Measurements from ENCODE around the gene IQCF5.

Gene IQCF5

DNA sequence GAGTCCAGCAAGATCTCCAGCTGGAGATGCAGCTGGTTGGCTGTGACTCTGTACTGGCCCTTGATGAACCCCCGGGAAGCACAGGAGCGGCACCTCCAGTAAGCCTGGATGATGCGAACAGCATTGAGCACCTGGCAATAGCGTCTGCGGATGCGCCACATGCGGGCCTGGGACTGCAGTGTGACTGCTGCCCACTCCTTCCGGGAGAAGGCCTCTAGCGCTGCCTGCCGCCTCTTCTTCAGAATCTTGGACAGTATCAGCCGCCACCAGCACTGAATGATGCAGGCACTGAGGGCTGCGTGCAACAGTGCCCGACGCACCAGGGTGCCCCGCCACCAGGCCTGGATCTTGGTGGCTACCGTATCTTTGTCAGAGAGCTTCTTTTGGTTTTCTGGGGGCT is 19.5 kb upstream of the IQCF5 start:
- no peak overlapping the region for H3K4me3 ChIP-seq (IDR thresholded peaks at IDR 0.05; ENCODE audit: insufficient read depth, low read depth, low read length)
- TF ChIP-seq, protein P1, sequence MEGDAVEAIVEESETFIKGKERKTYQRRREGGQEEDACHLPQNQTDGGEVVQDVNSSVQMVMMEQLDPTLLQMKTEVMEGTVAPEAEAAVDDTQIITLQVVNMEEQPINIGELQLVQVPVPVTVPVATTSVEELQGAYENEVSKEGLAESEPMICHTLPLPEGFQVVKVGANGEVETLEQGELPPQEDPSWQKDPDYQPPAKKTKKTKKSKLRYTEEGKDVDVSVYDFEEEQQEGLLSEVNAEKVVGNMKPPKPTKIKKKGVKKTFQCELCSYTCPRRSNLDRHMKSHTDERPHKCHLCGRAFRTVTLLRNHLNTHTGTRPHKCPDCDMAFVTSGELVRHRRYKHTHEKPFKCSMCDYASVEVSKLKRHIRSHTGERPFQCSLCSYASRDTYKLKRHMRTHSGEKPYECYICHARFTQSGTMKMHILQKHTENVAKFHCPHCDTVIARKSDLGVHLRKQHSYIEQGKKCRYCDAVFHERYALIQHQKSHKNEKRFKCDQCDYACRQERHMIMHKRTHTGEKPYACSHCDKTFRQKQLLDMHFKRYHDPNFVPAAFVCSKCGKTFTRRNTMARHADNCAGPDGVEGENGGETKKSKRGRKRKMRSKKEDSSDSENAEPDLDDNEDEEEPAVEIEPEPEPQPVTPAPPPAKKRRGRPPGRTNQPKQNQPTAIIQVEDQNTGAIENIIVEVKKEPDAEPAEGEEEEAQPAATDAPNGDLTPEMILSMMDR (conservative IDR thresholded peaks at IDR 0.05; ENCODE audit: low read depth, low read length) = no peak
- H3K4me1 ChIP-seq (ENCODE audit: low read depth, poor library complexity, severe bottlenecking) = no peaks in the 10 kb centered on the region
- no peak overlapping the region for H2AFZ ChIP-seq (ENCODE audit: low read depth)
- no peak overlapping the region for H3K4me2 ChIP-seq
- H3K79me2 ChIP-seq (ENCODE audit: insufficient read depth, low read depth) = no peaks in the 10 kb centered on the region
- H3K9ac ChIP-seq = no peak overlapping the region
- no peak overlapping the region for H3K27ac ChIP-seq
- no peaks in the 10 kb centered on the region for H4K20me1 ChIP-seq (ENCODE audit: insufficient read depth)
- no peaks in the 10 kb centered on the region for H3K36me3 ChIP-seq (ENCODE audit: insufficient read depth)
- no peaks in the 10 kb centered on the region for H3K27me3 ChIP-seq (ENCODE audit: insufficient read depth, low read depth)

DNA sequence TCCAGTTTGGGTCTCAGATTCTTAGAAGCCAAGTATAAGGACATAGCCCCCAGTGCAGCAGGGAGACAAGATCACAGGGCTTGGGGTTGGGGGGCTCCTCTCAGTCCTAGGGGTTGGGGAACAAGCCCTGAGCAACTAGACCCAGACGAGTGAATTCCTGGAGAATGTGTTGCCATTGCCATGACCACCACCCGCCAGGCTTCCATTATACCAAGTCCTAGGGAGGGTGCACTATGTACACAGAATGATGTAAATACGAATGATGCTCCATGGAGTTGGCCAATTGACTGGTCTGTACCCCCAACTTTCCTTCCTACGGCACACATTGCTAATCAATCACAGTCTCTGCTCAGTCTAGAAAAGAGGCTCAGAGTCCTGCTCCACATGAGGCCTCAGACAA is 19.0 kb upstream of the IQCF5 start:
- TF ChIP-seq, protein P1 (conservative IDR thresholded peaks at IDR 0.05; ENCODE audit: low read depth, low read length) = no peak
- no peaks in the 10 kb centered on the region for H3K79me2 ChIP-seq (ENCODE audit: insufficient read depth, low read depth)
- H3K27ac ChIP-seq = no peak overlapping the region
- H2AFZ ChIP-seq (ENCODE audit: low read depth) = no peak overlapping the region
- H3K36me3 ChIP-seq (ENCODE audit: insufficient read depth) = no peaks in the 10 kb centered on the region
- H3K4me1 ChIP-seq (ENCODE audit: low read depth, poor library complexity, severe bottlenecking) = no peaks in the 10 kb centered on the region
- H3K4me3 ChIP-seq (IDR thresholded peaks at IDR 0.05; ENCODE audit: insufficient read depth, low read depth, low read length) = no peak overlapping the region
- H3K4me2 ChIP-seq = no peak overlapping the region
- no peaks in the 10 kb centered on the region for H4K20me1 ChIP-seq (ENCODE audit: insufficient read depth)
- no peaks in the 10 kb centered on the region for H3K27me3 ChIP-seq (ENCODE audit: insufficient read depth, low read depth)
- no peak overlapping the region for H3K9ac ChIP-seq

DNA sequence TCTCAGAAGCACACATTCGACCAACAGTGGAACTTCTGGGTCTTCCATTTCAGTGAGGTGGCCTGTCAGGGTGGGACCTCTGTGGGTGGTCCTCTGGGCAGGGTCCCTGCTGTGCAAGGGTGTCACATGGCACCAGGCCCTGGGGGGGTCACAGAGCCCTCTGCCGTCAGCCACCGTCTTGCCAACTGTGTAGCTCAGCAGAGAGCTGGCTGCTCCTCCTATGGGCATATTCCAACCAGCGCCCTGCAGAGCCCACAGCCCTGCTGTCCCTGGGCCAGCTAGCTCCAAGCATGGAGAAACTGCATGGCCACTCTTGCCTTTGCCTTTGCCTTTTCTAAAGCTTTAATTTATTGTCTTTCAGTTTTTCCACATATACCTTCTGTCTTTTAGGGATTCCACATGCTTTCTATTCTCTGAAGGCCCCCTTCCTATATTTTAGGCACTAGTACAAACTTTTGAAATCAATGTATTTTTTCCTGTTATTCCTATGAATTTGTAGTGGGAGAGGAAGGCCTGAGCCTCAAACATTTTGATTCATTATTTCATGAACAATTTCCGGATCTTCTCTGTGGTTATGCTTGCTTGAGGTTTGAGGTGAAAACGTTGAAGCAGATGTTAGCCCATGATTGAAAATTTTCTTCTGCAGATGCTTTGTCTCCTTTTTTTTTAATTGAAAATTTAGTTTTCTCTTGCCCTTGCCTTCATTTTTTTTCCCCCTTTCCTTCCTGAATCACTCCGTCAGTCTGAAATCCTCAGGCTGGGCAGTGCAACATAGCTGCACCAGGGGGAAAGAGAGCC is 16.0 kb upstream of the IQCF5 start:
- Histone ChIP-seq H3K9ac (no peak overlapping the region), H2AFZ (ENCODE audit: low read depth) (no peak overlapping the region), H3K36me3 (ENCODE audit: insufficient read depth) (no peaks in the 10 kb centered on the region), H3K4me3 (IDR thresholded peaks at IDR 0.05; ENCODE audit: insufficient read depth, low read depth, low read length) (no peak overlapping the region), H3K27me3 (ENCODE audit: insufficient read depth, low read depth) (no peaks in the 10 kb centered on the region), H3K4me1 (ENCODE audit: low read depth, poor library complexity, severe bottlenecking) (no peaks in the 10 kb centered on the region), H3K79me2 (ENCODE audit: insufficient read depth, low read depth) (no peaks in the 10 kb centered on the region), H3K4me2 (no peak overlapping the region), H4K20me1 (ENCODE audit: insufficient read depth) (no peaks in the 10 kb centered on the region), H3K27ac (no peak overlapping the region)
- TF ChIP-seq, protein P1 (conservative IDR thresholded peaks at IDR 0.05; ENCODE audit: low read depth, low read length) = no peak

GRCh38 chr3:51888463-51889105 is 13.2 kb upstream of the IQCF5 start:
- Histone ChIP-seq H3K4me2 (no peak overlapping the region), H3K4me3 (IDR thresholded peaks at IDR 0.05; ENCODE audit: insufficient read depth, low read depth, low read length) (no peak overlapping the region), H3K9ac (no peak overlapping the region), H3K4me1 (ENCODE audit: low read depth, poor library complexity, severe bottlenecking) (no peaks in the 10 kb centered on the region), H3K27me3 (ENCODE audit: insufficient read depth, low read depth) (no peaks in the 10 kb centered on the region), H3K27ac (no peak overlapping the region), H3K36me3 (ENCODE audit: insufficient read depth) (no peaks in the 10 kb centered on the region), H2AFZ (ENCODE audit: low read depth) (no peak overlapping the region), H4K20me1 (ENCODE audit: insufficient read depth) (no peaks in the 10 kb centered on the region), H3K79me2 (ENCODE audit: insufficient read depth, low read depth) (no peaks in the 10 kb centered on the region)
- TF ChIP-seq, protein P1 (conservative IDR thresholded peaks at IDR 0.05; ENCODE audit: low read depth, low read length) = no peak
